Measurements from ENCODE around the gene TEX22.

The TEX22 gene

DNA sequence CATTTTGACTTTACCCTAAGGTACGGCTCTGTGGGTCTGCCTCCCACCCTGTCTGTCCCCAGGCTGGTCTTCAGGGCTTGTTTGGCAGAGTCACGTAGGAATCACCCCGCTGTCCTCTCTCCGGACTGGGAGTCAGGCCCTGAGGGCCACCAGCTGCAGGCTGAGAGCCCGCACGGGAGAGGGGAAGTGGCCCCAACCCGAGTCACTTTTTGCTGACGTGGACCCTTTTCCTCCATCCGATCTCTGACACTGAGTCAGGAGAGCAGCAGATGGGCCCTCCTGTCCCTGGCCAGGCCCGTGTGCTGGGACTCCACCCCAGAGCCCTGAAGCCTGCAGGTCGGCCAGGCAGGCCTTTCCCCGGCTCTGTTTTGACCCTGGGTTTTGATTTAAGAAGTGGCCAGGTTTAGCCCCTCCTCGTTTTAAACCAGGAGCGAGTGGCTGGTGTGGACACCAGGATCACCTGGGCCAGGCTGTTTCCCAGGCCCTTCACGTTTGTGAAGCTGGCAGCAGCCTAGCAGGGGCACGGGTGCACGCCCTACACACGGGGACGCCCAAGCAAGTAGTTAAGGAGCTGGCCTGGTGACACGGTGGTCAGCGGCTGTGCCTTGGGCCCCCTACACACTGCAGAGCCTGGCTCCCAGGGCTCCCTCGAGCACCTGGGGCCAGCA lies 12.5 kb upstream of the TEX22 start:
- no peak for DNase-seq

DNA sequence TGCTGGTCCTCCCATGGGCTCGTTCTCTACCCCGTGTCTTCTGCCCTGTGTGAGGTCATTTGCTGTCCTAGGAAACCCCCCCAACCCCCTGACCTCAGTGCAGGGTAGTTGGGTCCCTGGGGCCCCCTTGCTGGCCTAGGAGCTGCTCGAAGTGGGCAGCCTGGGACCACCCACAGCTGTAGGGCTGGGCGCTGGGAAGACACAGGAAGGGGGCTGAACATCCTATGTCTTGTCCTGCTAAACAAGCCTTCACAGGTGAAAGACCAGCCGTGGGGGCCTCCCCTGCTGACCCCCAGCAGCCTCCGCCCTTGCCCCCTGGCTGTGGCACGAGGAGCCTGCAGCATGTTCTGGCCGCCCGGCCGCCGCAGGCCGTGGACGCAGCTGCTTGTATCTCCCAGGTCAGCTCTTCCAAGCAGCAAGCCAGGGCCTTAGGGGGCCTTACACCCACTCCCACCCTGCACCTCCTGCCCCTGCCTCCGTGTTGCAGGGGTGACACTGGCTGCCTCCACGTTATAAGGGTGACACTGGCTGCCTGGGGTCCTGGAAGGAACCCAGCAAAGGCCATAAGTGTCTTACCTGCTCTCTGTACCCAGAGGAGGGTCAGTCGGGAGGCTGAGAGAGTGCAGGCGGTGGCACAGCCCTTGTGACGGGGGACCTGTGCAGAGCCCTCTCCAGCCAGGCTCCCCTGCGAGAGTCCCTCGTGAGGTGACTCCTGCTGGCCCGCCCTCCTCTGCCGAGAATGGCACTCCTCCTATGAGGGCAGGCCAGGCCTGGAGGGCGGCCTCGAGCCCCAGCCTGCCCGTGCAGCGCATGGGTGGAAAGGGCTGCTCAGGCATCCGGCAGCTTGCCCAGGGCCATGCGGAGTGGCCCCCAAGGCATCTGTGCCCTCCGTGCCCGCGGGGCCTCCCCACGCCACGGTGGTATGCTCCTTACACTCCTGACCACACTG lies 11.5 kb upstream of the TEX22 start:
- DNase-seq = no peak

DNA sequence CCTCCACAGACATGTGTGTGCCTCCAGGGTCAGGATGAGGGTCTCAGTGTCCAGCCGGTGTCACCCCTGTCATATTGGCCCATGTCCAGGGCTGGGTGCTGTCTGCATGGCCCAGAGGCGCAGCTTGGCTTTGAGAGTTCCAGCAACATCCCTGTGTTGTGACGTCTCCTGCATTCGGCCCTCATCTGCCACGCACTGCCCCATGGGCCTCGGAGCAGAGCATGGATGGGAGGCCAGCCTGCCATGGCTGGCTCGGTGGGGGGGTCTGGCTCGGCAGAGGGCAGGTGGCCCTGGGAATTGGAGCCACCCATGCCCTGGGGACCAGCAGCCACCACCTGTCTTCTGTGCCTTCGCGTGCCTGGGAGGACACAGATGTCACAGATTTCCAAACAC lies 10.8 kb upstream of the TEX22 start:
- peak; percentile 48 for DNase-seq

GRCh38 chr14:105388110-105388951 lies 10.0 kb upstream of the TEX22 start:
- no peak for DNase-seq

DNA sequence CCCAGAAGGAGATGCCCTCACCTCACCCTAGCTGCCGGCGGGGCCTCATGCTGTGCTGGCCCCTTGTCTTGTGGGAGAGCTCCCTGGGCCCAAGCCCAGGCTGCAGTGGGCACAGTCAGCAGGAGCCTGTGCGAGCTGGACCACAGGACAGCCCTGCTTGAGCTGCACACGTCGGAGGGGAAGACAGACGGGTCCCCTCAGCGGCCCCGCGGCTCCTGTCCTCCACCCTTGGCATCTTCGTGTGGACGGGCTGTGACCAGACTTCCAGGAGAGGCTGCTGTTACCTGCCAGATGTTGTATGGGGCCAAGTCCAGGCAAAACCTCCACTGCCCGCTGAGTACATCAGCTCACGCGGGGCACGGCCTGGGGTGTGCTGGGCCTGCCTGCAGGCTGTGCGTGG lies 9.4 kb upstream of the TEX22 start:
- DNase-seq = no peak

DNA sequence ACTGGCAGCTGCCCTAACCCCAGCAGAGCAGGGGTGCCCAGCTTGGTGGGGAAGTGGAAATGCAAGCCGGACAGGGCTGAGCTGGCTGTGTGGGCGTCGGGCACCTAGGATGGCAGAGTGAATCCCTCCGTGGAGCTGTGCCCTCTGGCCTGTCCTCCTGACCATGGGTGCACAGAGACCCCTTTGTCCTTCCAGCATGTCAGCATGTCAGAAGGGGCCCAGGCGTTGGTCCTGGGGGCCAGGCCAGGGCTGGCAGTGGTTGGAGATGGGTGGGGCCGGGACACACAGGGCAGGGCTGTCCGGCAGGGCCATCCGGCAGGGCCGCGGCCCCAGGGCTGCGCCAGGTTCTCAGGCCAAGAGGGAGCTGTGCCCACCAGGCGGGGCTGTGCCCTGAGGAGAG lies 8.8 kb upstream of the TEX22 start:
- DNase-seq = no peak

DNA sequence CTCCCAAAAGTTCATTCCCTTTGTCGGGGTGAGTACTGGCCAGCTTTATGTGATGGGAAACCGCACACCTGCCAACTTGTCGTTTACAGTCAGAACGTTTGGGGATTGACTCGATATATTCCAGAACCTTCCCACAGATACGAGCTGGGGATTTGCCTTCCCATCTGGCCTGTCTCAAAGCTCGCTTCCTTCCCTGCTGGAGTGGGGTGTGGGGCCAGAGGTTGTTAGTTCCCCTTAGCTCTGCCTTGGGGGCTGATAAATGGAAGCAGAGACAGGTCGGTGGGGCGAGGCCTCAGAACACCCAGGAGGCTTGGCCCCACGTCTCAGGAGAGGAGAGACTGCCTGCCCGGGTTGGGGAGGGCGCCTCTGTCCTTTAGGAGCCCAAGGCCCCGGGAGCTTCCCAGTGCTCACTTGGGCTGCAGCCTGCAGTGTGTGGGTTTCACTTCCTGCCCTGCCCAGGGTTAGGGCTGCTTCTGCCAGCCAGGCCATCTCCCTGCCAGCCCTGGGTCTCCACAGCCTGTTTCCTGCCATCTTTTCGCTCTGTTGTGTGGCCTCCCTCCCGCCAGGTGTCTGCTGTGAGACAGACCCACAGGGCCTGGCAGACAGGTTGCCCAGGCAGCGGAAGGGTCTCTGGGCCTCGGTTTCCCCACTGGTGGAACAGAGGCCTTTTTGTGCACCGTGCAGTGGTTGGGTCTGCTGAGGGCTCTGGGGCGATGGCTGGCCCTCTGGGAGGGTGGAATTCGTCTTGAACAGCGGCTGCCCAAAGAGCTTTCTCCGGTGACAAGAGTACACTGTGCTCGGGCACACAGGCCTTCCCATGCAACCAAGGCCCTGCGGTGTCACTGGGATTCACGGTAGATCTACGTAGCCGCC lies 8.1 kb upstream of the TEX22 start:
- DNase-seq = no peak

DNA sequence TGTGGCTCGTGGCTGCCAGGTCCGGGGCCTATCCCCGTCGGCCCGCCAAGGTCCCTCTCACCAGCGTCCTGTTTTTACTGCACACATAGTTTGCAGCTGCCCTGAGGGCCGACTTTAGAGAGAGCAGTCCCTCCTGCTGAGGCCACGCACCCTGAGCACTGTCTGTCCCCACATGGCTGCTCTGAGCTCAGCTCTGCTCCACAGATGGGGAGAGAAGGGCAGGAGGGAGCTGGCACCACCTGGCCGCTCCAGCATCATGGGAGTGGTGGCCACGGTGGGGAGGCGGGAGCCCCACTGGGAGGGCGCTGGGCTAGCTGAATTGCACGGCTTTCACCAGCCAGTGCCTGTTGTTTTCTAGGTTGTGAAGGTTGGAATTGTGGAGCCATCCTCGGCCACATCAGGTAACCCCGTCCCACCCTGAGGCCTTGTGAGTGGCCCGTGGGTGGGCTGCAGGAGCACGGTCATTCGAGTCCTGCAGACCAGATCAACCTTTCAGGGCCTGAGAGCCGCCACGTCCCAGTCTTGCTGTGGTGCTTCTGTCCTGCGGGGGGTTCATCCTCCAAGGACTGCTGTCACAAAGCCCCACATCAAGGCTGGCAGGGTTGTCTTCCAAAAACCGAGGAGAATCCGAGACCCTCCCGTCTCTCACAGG lies 7.4 kb upstream of the TEX22 start:
- DNase-seq = no peak

GRCh38 chr14:105391541-105391940 lies 6.8 kb upstream of the TEX22 start:
- no peak for DNase-seq

DNA sequence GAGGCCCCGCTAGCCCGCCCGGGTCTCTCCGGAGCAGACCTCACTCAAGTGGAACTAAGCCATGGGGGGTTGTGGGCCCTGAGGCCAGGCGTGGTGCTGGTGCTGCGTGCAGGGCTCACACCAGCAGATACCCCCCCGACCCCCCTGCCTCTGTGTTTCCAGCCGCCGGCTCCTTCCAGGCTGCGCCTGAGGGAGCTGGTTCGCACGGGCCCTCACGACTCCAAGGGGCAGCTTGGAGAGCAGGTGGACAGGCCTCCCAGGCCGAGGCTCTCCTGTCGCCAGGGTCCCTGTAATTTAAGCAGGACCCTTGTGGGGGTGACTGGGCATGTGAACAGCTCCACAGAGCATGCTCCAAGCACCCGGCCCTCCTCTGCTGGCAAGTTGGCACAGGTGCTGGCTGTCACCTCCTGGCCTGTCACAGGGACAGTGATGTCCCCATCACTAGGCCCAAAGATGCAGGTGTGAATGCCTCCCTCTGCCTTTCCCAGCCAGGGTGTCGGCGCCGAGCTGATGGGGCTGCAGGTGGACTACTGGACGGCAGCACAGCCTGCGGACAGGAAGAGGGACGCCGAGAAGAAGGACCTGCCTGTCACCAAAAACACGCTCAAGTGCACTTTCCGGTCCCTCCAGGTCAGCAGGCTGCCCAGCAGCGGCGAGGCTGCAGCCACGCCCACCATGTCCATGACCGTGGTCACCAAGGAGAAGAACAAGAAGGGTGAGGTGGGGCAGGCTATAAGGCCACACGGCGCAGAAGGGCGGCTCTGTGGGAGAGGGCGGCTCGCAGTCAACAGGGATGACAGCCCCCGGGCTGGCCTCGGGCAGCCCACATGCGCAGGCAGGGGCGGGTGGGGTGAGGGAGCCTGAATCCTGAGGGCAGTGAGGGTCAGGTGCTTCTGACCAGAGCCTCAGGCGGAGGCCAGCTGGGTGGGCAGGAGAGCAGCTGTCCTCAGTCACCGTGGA lies 5.9 kb upstream of the TEX22 start:
- no peak for DNase-seq

DNA sequence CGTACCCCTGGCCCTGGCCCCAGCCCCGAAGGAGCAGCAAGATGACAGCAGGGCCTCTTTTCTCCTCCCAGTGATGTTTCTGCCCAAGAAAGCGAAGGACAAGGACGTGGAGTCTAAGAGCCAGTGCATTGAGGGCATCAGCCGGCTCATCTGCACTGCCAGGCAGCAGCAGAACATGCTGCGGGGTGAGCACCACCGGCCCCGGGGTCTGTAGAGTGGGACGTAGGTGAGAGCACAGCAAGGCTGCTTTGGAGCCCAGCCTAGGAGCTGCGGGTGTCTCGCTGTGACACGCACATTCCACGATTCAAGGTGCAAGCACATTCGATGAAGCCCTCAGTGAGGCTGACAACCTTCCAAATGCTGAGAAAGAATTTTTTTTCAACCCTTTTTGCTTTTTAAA lies 5.2 kb upstream of the TEX22 start:
- DNase-seq = no peak

DNA sequence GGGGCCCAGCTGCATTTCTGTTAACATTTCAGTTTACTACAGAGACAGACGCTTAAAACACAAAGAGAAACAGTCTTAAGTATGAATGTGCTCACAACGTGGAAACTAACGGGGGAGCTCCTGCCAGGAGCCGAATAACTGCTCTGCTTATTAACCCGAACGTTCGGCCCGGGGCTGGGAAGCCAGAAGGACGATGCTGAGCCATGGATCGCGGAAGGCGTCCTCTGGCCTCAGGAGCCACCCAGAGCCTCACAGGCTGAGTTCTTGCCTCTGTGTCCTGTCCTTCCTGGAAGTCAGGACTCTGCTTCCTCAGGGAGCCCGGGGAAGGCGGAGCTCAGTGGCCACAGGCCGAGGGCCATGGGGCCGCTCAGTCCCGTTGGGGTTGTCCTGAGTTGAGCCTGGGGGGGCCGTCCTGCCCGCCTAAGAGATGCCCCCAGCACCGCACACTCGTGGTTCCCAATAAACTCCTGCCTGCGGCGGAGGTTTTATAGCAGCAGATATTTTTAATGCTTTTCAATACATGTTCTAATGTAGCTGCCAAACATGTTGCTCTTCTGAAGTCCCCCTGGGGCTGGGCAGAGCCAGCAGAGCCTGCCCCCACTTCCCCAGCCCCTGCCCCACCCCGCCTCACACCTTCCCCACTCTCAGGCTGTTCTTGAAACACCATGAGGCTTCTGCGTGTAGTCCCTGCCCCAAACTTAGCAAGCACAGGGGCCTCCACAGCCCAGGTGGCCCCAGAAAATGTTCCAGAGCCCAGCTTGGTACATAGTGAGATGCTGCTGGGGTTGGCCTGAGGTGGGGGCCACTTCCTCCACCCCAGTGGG lies 3.4 kb upstream of the TEX22 start:
- no peak for DNase-seq

DNA sequence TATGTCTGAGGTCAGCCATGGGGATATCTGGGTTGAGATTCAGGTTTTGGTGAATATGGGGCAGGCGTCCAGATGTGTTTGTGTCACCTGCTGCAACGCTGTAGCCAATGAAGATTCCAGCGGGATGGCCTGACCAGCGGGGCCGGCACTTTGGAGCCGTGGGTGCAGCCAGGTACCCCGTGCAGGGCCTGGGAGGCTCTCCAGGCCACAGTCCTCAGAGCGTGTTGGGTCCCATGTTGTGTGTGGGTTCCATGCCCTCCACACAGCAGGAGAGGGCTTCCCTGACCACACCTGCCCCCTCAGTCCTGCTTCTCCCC lies 2.8 kb upstream of the TEX22 start:
- DNase-seq = no peak

DNA sequence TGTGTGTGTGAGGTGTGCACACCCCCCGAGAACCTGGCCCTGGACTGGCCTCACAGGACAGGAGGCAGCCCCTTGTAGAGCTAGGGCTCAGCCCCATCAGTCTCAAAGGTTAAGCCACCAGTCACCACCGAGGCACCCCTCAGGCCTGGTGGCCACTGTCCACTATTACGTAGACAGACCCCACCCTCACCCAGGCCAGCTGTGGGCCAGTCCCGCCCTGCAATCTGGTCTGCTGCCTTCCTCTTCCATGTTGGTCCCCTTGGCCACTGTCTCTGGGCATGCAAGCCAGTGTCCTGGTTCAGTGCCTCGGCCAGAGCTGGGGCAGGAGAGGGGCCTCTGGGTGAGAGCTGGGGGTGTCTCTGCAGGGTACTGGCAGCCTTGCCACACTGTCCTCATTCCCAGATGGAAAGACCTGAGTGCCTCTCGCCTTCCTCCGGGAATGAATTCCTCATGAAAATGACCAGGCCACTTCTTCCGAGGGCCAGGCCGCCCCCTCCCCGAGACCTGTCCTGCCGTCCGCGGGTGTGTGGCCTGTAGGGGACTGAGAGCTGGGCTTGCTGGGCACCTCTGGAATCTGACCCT lies 897 bp upstream of the TEX22 start:
- DNase-seq = no peak

- peak; percentile 79 for DNase-seq
These were observed 558 bp downstream of the TEX22 start for GRCh38 chr14:105398726-105399465.

GRCh38 chr14:105399466-105399775 lies 1.1 kb downstream of the TEX22 start:
- DNase-seq = no peak

DNA sequence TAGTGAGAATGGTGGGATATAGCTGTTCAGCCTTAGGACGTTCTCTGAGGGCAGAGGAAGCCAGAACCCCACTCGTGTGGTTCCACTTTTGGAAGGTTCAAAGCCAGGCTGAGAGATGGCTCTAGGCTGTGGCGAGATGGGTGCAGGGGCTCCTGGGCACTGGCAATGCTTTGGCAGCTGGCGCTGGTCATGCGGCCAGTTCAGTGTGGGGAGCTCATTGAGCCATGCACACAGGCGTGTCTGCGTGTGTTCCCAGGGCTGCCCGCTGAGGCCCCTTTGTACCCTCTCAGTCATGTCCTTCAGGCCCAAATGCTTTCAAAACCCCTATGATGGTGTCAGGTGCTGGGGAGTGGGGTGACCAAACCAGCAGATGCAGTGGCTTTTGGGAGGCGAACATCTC lies 1.7 kb downstream of the TEX22 start:
- no peak for DNase-seq

- no peak for DNase-seq
These were observed 3.4 kb downstream of the TEX22 start for GRCh38 chr14:105401699-105402098.

- DNase-seq = no peak
These were observed 10.3 kb downstream of the TEX22 start for GRCh38 chr14:105408592-105408991.

Data from NCI-H2171 (cell line).